GM12878 (cell line): Measurements from ENCODE around the gene NUP35. TPM values are rescaled to one million over a fixed set of nuclear protein-coding genes. Genes with fewer than 3 reads are reported as not detected.
"Not testable (repeated sequence)": the region's sequence is repeated elsewhere in the genome, so short reads cannot be mapped to it uniquely, and the experiment has no call there.

ENCODE experiments used
- ATAC-seq: fragments of 200-7000 bp; cut with Tn5 transposase; 3 replicates; pipeline ENCODE4 v1.9.1; 2020; ENCODE audit warnings: mild to moderate bottlenecking, moderate library complexity
- BruUV-seq: library from RNA; stranded (reverse); fragments of 400-500 nt; replicated peaks from 2 replicates; lab custom pipeline; 2021; lab: Mats Ljungman, UMichigan
- CTCF ChIA-PET: fragments of 300-600 bp; sonication (Branson Sonifier 250); formaldehyde crosslinking; extraction: SDS; loops from one replicate; lab custom pipeline; 2021; ENCODE audit warnings: inconsistent platforms; lab: Yijun Ruan, JAX
- POLR2A ChIA-PET: fragments of 350-600 bp; formaldehyde crosslinking; extraction: SDS; loops from one replicate; lab custom pipeline; 2021; ENCODE audit warnings: inconsistent platforms; lab: Charles Lee
- RAD21 ChIA-PET: fragments of 300-600 bp; sonication (Branson Sonifier 250); formaldehyde crosslinking; loops from one replicate; lab custom pipeline; 2023; ENCODE audit warnings: antibody characterized with exemption; ENCODE audit not compliant: unreplicated experiment; lab: Charles Lee
- SMC1A ChIA-PET: fragments of 300-600 bp; sonication (Branson Sonifier 250); formaldehyde crosslinking; loops from one replicate; lab custom pipeline; 2023; ENCODE audit not compliant: unreplicated experiment, uncharacterized antibody; lab: Charles Lee
- DNase-seq: peaks from one replicate; pipeline ENCODE4 v3.0.0-alpha.2; 2011; ENCODE audit warnings: low read depth, low spot score
- FAIRE-seq: peaks from 3 replicates; lab custom pipeline; 2011; peaks lifted over from hg19 to GRCh38; lab: Jason Lieb, UNC
- H2AFZ ChIP-seq: 2 replicates; pipeline ENCODE4 v1.6.0; 2011; ENCODE audit warnings: low read depth, low read length, control low read depth; ENCODE audit not compliant: control insufficient read depth
- H3K27ac ChIP-seq: 2 replicates; pipeline ENCODE4 v1.5.1; 2011; ENCODE audit warnings: control low read depth; ENCODE audit not compliant: control insufficient read depth, insufficient read depth
- H3K27me3 ChIP-seq, 2 experiments: replicated peaks in 1 of 2; 2 replicates each; pipeline versions ENCODE4 v1.6.0 to v1.6.1; 2011; ENCODE audit warnings: low read length in 1 of 2; ENCODE audit not compliant: control insufficient read depth in 2 of 2, insufficient read depth in 2 of 2
- H3K36me3 ChIP-seq, 2 experiments: 2 replicates each; pipeline ENCODE4 v1.5.1; 2011; ENCODE audit warnings: low read length in 1 of 2; ENCODE audit not compliant: control insufficient read depth in 2 of 2, insufficient read depth in 2 of 2
- H3K4me1 ChIP-seq: 2 replicates; pipeline ENCODE4 v1.6.1; 2011; ENCODE audit warnings: mild to moderate bottlenecking, low read length, moderate library complexity, mixed read lengths; ENCODE audit not compliant: control insufficient read depth, insufficient read depth
- H3K4me2 ChIP-seq: 2 replicates; pipeline ENCODE4 v1.6.0; 2011; ENCODE audit warnings: control low read depth; ENCODE audit not compliant: control insufficient read depth, insufficient read depth
- H3K4me3 ChIP-seq: fragments of 200-600 bp; sonication (generic); 2 replicates; pipeline ENCODE4 v1.5.1; 2016
- H3K79me2 ChIP-seq: 2 replicates; pipeline ENCODE4 v1.6.0; 2011; ENCODE audit warnings: low read length; ENCODE audit not compliant: control insufficient read depth, insufficient read depth
- H3K9ac ChIP-seq: 2 replicates; pipeline ENCODE4 v1.8.0; 2011; ENCODE audit warnings: low read length, control low read depth, mixed read lengths; ENCODE audit not compliant: control insufficient read depth, insufficient read depth
- H3K9me3 ChIP-seq: replicated peaks from 3 replicates; pipeline ENCODE4 v1.5.1; 2011; ENCODE audit warnings: mild to moderate bottlenecking, low read length; ENCODE audit not compliant: control insufficient read depth, insufficient read depth
- H4K20me1 ChIP-seq: 2 replicates; pipeline ENCODE4 v1.6.0; 2011; ENCODE audit not compliant: control insufficient read depth, insufficient read depth
- ASH2L ChIP-seq: fragments of 300-600, 200-600 bp; sonication (generic); IDR thresholded peaks from 2 replicates; pipeline ENCODE4 v1.6.1; 2017; ENCODE audit warnings: low read depth, mild to moderate bottlenecking, borderline replicate concordance
- E2F4 ChIP-seq: IDR thresholded peaks from 2 replicates; pipeline ENCODE4 v1.6.1; 2012; ENCODE audit warnings: low read depth, low read length, improper control_type of control experiment
- EED ChIP-seq: sonication (generic); IDR thresholded peaks from 2 replicates; pipeline ENCODE4 v1.6.1; 2016; ENCODE audit warnings: antibody characterized with exemption, low read depth
- IKZF1 ChIP-seq: fragments of 450-650 bp; conservative IDR thresholded peaks from 2 replicates; pipeline ENCODE4 v1.6.1; 2017; ENCODE audit warnings: antibody characterized with exemption, mild to moderate bottlenecking
- JUNB ChIP-seq: IDR thresholded peaks from 2 replicates; pipeline ENCODE4 v1.6.1; 2016; ENCODE audit warnings: antibody characterized with exemption, mild to moderate bottlenecking
- NRF1 ChIP-seq: conservative IDR thresholded peaks from 2 replicates; pipeline ENCODE4 v1.6.1; 2011; ENCODE audit warnings: mild to moderate bottlenecking, low read depth, low read length, improper control_type of control experiment
- SUZ12 ChIP-seq: fragments of 200-600 bp; sonication (generic); IDR thresholded peaks from one replicate; pipeline ENCODE4 v1.6.1; 2018; ENCODE audit warnings: antibody characterized with exemption, mild to moderate bottlenecking; ENCODE audit not compliant: unreplicated experiment
- TARDBP ChIP-seq: IDR thresholded peaks from 2 replicates; pipeline ENCODE4 v1.6.1; 2016; ENCODE audit warnings: borderline replicate concordance
- USF2 ChIP-seq: IDR thresholded peaks from 2 replicates; pipeline ENCODE4 v1.6.1; 2011; ENCODE audit warnings: low read depth, low read length, improper control_type of control experiment, borderline replicate concordance
- ZBTB33 ChIP-seq: fragments of 450-650 bp; IDR thresholded peaks from 2 replicates; pipeline ENCODE4 v1.6.1; 2017; ENCODE audit warnings: mild to moderate bottlenecking
- WGBS: methylation state at CpG from one replicate; pipeline ENCODE4 v1.1.6; 2016; ENCODE audit warnings: low lambda C conversion rate; ENCODE audit not compliant: insufficient replicate concordance, insufficient coverage; ENCODE audit errors: missing lambda C conversion rate; 5-methylcytosine and 5-hydroxymethylcytosine counted together
- in situ Hi-C: fragments of 300-500 bp; cut with MboI; formaldehyde crosslinking; loops from 9 replicates; pipeline ENCODE4 v1.14.3; 2018; ENCODE audit warnings: mixed read lengths
- intact Hi-C: fragments of 100-400 bp; cut with micrococcal nuclease; formaldehyde crosslinking; loops from one replicate; pipeline ENCODE4 v1.14.2; 2022; ENCODE audit not compliant: unreplicated experiment
- polyA plus RNA-seq, 11 experiments: library from polyadenylated mRNA; depleted of rRNA in 4 of 11; unstranded in 6 of 11; stranded (reverse) in 5 of 11; fragments of >200 nt; fragmentation: Nextera tagmentation in 4 of 11; fragmentation: Illumina TruSeq in 1 of 11; extraction: Ambion mirVana in 4 of 11; extraction: Trizol in 1 of 11; gene quantifications; 1 replicate in 1 of 11; 2 replicates in 10 of 11; pipeline versions ENCODE4 v1.2.1 to v1.2.3, GENCODE V29; 2011 to 2016; ENCODE audit warnings: inconsistent platforms in 2 of 11, missing spikeins in 2 of 11, low read depth in 1 of 11
- total RNA-seq, 4 experiments: library from RNA; depleted of rRNA in 3 of 4; stranded (reverse); fragments of >200 nt in 3 of 4; fragmentation: Illumina TruSeq in 1 of 4; extraction: Trizol in 1 of 4; gene quantifications; 2 replicates each; pipeline versions ENCODE4 v1.2.1 to v1.2.3, GENCODE V29; 2013 to 2021

Gene NUP35
- total and polyA plus RNA-seq, 10 of the 15 experiments (the other 5 are each of a cell fraction or from before 2014, with no cell fraction given), result 21.4 to 57.3 (median 30.7) TPM

GRCh38 chr2:183166976-183167375 is 42.7 kb downstream of the NUP35 start:
- SMC1A ChIA-PET, H3K36me3 ChIP-seq, in situ Hi-C loops, H3K27ac ChIP-seq, H3K27me3 ChIP-seq, intact Hi-C loops, RAD21 ChIA-PET, H3K4me2 ChIP-seq, H4K20me1 ChIP-seq, BruUV-seq, POLR2A ChIA-PET, H3K4me3 ChIP-seq, H3K4me1 ChIP-seq, H3K79me2 ChIP-seq, H3K9ac ChIP-seq, DNase-seq, ATAC-seq, H2AFZ ChIP-seq, CTCF ChIA-PET, FAIRE-seq, H3K9me3 ChIP-seq: not testable (repeated sequence)
- WGBS, result 98% methylated on average over 5 of the region's 5 CpGs

DNA sequence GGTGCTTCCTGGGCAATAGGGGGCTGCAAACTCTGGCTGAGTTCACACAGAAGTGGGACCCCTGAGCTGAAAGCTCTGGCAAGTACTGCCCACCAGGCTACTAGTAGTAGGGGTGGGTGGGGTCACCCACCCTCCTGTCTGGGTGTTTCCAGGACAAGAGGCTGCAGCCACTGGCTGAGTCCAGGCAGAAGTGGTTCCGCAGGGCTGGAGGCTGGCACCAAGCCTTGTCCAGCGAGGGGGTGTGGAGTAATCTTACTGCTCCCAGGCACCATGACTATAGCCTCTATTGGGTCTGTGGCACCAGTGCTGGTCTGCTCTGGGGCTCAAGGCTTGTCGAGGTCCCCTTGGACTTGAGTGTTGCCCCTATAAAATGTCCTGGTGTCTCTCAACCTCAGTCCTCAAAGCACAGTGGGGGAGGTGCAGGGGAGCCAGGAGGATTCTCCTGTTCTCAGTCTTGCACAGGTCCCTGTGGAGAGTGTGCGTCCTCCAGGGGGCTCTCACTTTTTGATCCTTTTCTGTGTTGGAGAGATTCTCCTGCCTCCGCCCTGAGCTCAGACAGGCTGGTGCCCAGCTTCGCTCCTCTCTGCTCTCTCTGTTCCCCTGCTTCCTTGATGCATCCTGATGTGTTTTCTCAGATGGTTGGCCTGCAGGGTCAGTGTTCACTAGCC is 48.1 kb downstream of the NUP35 start:
- SMC1A ChIA-PET, result interaction anchor here (0.9 kb wide), 1 partner anchor 9 kb away, joined by 3 read pairs; no protein-coding TSS in a partner anchor
- H3K79me2 ChIP-seq, result no peaks in the 10 kb centered on the region
- TF ChIP-seq ZBTB33 (no peak), EED (no peak), JUNB (no peak), TARDBP (no peak), USF2 (no peak), ASH2L (no peak), SUZ12 (no peak), IKZF1 (no peak), NRF1 (no peak), E2F4 (no peak)
- no peak overlapping the region for H3K4me2 ChIP-seq
- no peak overlapping the region for H2AFZ ChIP-seq
- intact Hi-C loops (no loop called here), in situ Hi-C loops (no loop called here)
- H4K20me1 ChIP-seq, result no peaks in the 10 kb centered on the region
- H3K9ac ChIP-seq, result no peak overlapping the region
- H3K27me3 ChIP-seq, result no peaks in the 10 kb centered on the region
- WGBS, result 100% methylated on average over 6 of the region's 6 CpGs
- no peak for ATAC-seq
- no peaks in the 10 kb centered on the region for H3K36me3 ChIP-seq
- RAD21 ChIA-PET, result no interaction called here
- FAIRE-seq, result no peak
- no peak overlapping the region for H3K27ac ChIP-seq
- H3K9me3 ChIP-seq, result no peaks in the 10 kb centered on the region
- H3K4me1 ChIP-seq, result no peaks in the 10 kb centered on the region
- CTCF ChIA-PET, result no interaction called here
- no peak for DNase-seq
- no peak overlapping the region for H3K4me3 ChIP-seq
- POLR2A ChIA-PET, result no interaction called here
- BruUV-seq, result no TSS peak
